Trophoblast cell (in vitro differentiated cells and primary cell): Measurements from ENCODE around the gene TMIE. TPM values are rescaled to one million over a fixed set of nuclear protein-coding genes. Genes with fewer than 3 reads are reported as not detected.
A peak's percentile ranks its signal among the peaks of the same experiment; 100 is the strongest.

ENCODE experiments used
- DNase-seq, 2 donors: peaks; one replicate each; pipeline ENCODE4 v3.0.0-alpha.2; 2016
- H2AFZ ChIP-seq: 2 replicates; pipeline ENCODE4 v1.6.1; 2013; ENCODE audit warnings: low read length, moderate library complexity, mild to moderate bottlenecking; ENCODE audit not compliant: insufficient read depth, poor library complexity
- H2AK5ac ChIP-seq: 2 replicates; pipeline ENCODE4 v1.6.1; 2013; ENCODE audit warnings: mild to moderate bottlenecking, low read length
- H2BK120ac ChIP-seq: 2 replicates; pipeline ENCODE4 v1.6.1; 2013; ENCODE audit warnings: low read length, mild to moderate bottlenecking, moderate library complexity; ENCODE audit not compliant: insufficient read depth, poor library complexity
- H2BK12ac ChIP-seq: 2 replicates; pipeline ENCODE4 v1.6.1; 2013; ENCODE audit warnings: mild to moderate bottlenecking, low read length, moderate library complexity
- H2BK5ac ChIP-seq: 2 replicates; pipeline ENCODE4 v1.6.1; 2013; ENCODE audit warnings: low read length, low read depth, moderate library complexity, mild to moderate bottlenecking; ENCODE audit not compliant: poor library complexity
- H3K14ac ChIP-seq: 2 replicates; pipeline ENCODE4 v1.6.1; 2013; ENCODE audit warnings: mild to moderate bottlenecking, low read length
- H3K18ac ChIP-seq: 2 replicates; pipeline ENCODE4 v1.6.1; 2013; ENCODE audit warnings: mild to moderate bottlenecking, low read length
- H3K23ac ChIP-seq: 2 replicates; pipeline ENCODE4 v1.6.1; 2013; ENCODE audit warnings: low read length
- H3K27ac ChIP-seq: 2 replicates; pipeline ENCODE4 v1.5.1; 2013; ENCODE audit warnings: low read depth, mild to moderate bottlenecking, inconsistent platforms, low read length, moderate library complexity
- H3K27me3 ChIP-seq: 2 replicates; pipeline ENCODE4 v1.6.1; 2013; ENCODE audit warnings: inconsistent platforms, mild to moderate bottlenecking, low read length, moderate library complexity; ENCODE audit not compliant: insufficient read depth
- H3K36me3 ChIP-seq, 2 experiments: 1 replicate in 1 of 2; 2 replicates in 1 of 2; pipeline ENCODE4 v1.6.1; 2013; ENCODE audit warnings: low read length in 2 of 2, mild to moderate bottlenecking in 2 of 2, moderate library complexity in 1 of 2; ENCODE audit not compliant: insufficient read depth in 2 of 2, control insufficient read depth in 1 of 2
- H3K4ac ChIP-seq: 2 replicates; pipeline ENCODE4 v1.6.1; 2013; ENCODE audit warnings: low read depth, mild to moderate bottlenecking, low read length, moderate library complexity
- H3K4me1 ChIP-seq, 2 experiments: 1 replicate in 1 of 2; 2 replicates in 1 of 2; pipeline ENCODE4 v1.6.1; 2013; ENCODE audit warnings: low read length in 2 of 2, mild to moderate bottlenecking in 2 of 2, moderate library complexity in 1 of 2; ENCODE audit not compliant: insufficient read depth in 2 of 2, control insufficient read depth in 1 of 2
- H3K4me2 ChIP-seq: 2 replicates; pipeline ENCODE4 v1.6.1; 2013; ENCODE audit warnings: inconsistent platforms, mild to moderate bottlenecking, low read length, moderate library complexity
- H3K4me3 ChIP-seq: 2 replicates; pipeline ENCODE4 v1.5.1; 2013; ENCODE audit warnings: mild to moderate bottlenecking, low read depth, low read length, inconsistent platforms
- H3K79me1 ChIP-seq: one replicate; pipeline ENCODE4 v1.6.1; 2013; ENCODE audit warnings: low read length
- H3K79me2 ChIP-seq: 2 replicates; pipeline ENCODE4 v1.6.1; 2013; ENCODE audit warnings: low read length, mild to moderate bottlenecking; ENCODE audit not compliant: control insufficient read depth, insufficient read depth, poor library complexity
- H3K9ac ChIP-seq: 2 replicates; pipeline ENCODE4 v1.6.1; 2013; ENCODE audit warnings: mild to moderate bottlenecking, low read length
- H3K9me3 ChIP-seq: 2 replicates; pipeline ENCODE4 v1.6.1; 2013; ENCODE audit warnings: low read depth, mild to moderate bottlenecking, control low read depth, inconsistent platforms, low read length; ENCODE audit not compliant: insufficient read depth
- H4K12ac ChIP-seq: 2 replicates; pipeline ENCODE4 v1.6.1; 2013; ENCODE audit warnings: low read depth, mild to moderate bottlenecking, low read length, moderate library complexity
- H4K8ac ChIP-seq: 2 replicates; pipeline ENCODE4 v1.6.1; 2013; ENCODE audit warnings: low read depth, mild to moderate bottlenecking, low read length, moderate library complexity
- H4K91ac ChIP-seq: one replicate; pipeline ENCODE4 v1.6.1; 2013; ENCODE audit warnings: low read depth, mild to moderate bottlenecking, low read length, moderate library complexity
- WGBS: extraction: QIAGEN DNeasy Blood & Tissue Kit; methylation state at CpG from one replicate; pipeline ENCODE4 v1.1.7; 2013; ENCODE audit warnings: missing lambda C conversion rate; ENCODE audit not compliant: insufficient read length, insufficient coverage; ENCODE audit errors: extremely low coverage; 5-methylcytosine and 5-hydroxymethylcytosine counted together
- polyA plus RNA-seq: library from polyadenylated mRNA; stranded (reverse); fragments of 200-250 nt; gene quantifications from 2 replicates; pipeline ENCODE4 v1.2.3, GENCODE V29; 2013

Gene TMIE, protein sequence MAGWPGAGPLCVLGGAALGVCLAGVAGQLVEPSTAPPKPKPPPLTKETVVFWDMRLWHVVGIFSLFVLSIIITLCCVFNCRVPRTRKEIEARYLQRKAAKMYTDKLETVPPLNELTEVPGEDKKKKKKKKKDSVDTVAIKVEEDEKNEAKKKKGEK
- 0.07 TPM in 2 replicates for polyA plus RNA-seq

DNA sequence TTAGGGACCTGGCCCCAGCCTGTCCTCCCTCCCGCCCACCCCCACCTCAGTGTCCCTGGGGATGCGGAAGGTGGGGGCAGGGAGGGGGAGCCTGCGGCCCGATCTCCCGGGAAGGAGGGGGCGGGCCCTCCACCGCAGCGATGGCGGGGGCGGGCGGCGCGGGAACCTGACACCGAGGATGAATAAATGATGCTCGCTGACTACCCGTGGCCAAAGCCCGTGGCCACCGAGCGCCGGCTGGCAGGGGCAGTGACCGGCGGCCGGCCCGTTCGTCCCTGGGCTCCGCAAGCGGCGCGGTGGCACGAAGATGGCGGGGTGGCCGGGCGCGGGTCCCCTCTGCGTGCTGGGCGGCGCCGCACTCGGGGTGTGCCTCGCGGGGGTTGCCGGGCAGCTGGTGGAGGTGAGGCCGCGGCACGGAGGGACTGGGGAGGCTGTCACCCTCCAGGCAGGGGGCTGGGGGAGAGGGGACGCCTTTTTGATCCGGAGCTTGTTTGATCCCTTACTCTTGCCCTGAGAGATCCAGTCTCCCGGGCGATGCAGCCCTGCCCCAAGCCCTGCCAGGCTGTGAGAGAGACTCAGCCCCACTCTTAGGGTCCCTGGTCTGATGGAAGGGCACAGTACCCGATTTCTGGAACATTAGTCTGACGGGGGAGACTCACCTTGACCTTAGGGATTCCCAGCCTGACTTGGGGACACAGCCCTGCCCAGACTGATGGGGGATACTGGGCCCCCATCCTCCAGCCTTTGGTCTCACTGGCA lies at the start of gene TMIE:
TSS of gene TMIE (plus strand) at position 212 of the 759 bp plus-strand sequence. CDS start at position 308, 96 bp downstream.
- Histone ChIP-seq H3K23ac (no peak within 1 kb of the TSS), H2BK5ac (no peak within 1 kb of the TSS), H3K79me1 (peaks cover under 1% of the 10 kb centered on the region), H2BK12ac (no peak within 1 kb of the TSS), H3K4me3 (no peak within 1 kb of the TSS), H3K27me3 (no peaks in the 10 kb centered on the region), H3K9me3 (no peaks in the 10 kb centered on the region), H3K36me3 (no peaks in the 10 kb centered on the region), H3K4me1 (peaks cover 7 to 12% of the 10 kb centered on the region in 2 experiments), H2BK120ac (no peak within 1 kb of the TSS), H2AFZ (no peak within 1 kb of the TSS), H3K27ac (no peak within 1 kb of the TSS), H3K18ac (no peak within 1 kb of the TSS), H4K12ac (no peak within 1 kb of the TSS), H4K91ac (no peak within 1 kb of the TSS), H3K14ac (no peak within 1 kb of the TSS), H3K9ac (no peak within 1 kb of the TSS), H4K8ac (no peak within 1 kb of the TSS), H3K4ac (no peak within 1 kb of the TSS), H3K79me2 (no peaks in the 10 kb centered on the region), H2AK5ac (no peak within 1 kb of the TSS), H3K4me2 (no peak within 1 kb of the TSS)
- no peak for DNase-seq
- no CpG with 5 or more reads among the region's 51 CpGs for WGBS

DNA sequence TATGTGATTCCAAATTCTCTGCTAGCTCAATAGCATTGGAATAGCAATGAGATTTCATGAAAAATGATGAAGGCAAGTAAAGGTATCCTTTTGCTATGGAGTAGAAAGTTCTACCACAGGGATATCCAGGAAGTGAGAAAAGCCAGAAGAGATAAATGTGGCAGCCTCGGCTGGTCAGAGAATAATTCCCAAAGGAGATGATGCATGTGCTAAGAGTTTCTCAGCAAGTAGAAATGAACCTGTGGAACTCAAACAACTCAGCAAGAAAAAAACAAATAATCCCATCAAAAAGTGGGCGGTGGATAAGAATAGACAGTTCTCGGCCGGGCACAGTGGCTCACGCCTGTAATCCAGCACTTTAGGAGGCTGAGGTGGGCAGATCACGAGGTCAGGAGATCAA lies 45.9 kb upstream of the TMIE start:
- no peak overlapping the region for H4K91ac ChIP-seq
- no peak overlapping the region for H2AFZ ChIP-seq
- H2BK120ac ChIP-seq: no peak overlapping the region

GRCh38 chr3:46656778-46657556 lies 44.2 kb upstream of the TMIE start:
- no peak overlapping the region for H4K12ac ChIP-seq
- no peak overlapping the region for H3K14ac ChIP-seq
- no peak overlapping the region for H4K91ac ChIP-seq
- H3K79me2 ChIP-seq: no peaks in the 10 kb centered on the region
- DNase-seq: no peak
- no peak overlapping the region for H2AFZ ChIP-seq
- H3K4me2 ChIP-seq: no peak overlapping the region
- no peak overlapping the region for H3K27ac ChIP-seq
- no peak overlapping the region for H2BK5ac ChIP-seq
- no peak overlapping the region for H2BK12ac ChIP-seq
- no peak overlapping the region for H3K4me3 ChIP-seq
- H3K4ac ChIP-seq: no peak overlapping the region
- H3K4me1 ChIP-seq: peaks cover 7 to 9% of the 10 kb centered on the region in 2 experiments
- H2BK120ac ChIP-seq: no peak overlapping the region
- no CpG with 5 or more reads among the region's 9 CpGs for WGBS
- H3K9me3 ChIP-seq: no peaks in the 10 kb centered on the region
- no peak overlapping the region for H3K23ac ChIP-seq
- H3K9ac ChIP-seq: no peak overlapping the region
- H3K27me3 ChIP-seq: no peaks in the 10 kb centered on the region
- H3K79me1 ChIP-seq: no peaks in the 10 kb centered on the region
- H3K18ac ChIP-seq: no peak overlapping the region
- no peak overlapping the region for H4K8ac ChIP-seq
- no peaks in the 10 kb centered on the region for H3K36me3 ChIP-seq
- no peak overlapping the region for H2AK5ac ChIP-seq

More for the DNA sequence above, 45.9 kb upstream of the TMIE start:
- Histone ChIP-seq H3K4ac (no peak overlapping the region), H3K9ac (no peak overlapping the region), H3K79me1 (no peaks in the 10 kb centered on the region), H3K23ac (no peak overlapping the region), H2BK5ac (no peak overlapping the region), H3K18ac (no peak overlapping the region), H3K36me3 (no peaks in the 10 kb centered on the region), H3K14ac (no peak overlapping the region), H2BK12ac (no peak overlapping the region), H3K4me2 (no peak overlapping the region), H3K27ac (no peak overlapping the region), H3K4me1 (peaks cover 0 to 3% of the 10 kb centered on the region in 2 experiments), H4K12ac (no peak overlapping the region), H2AK5ac (no peak overlapping the region), H3K9me3 (no peaks in the 10 kb centered on the region), H4K8ac (no peak overlapping the region), H3K27me3 (no peaks in the 10 kb centered on the region), H3K79me2 (no peaks in the 10 kb centered on the region), H3K4me3 (no peak overlapping the region)
- DNase-seq: no peak
- no CpG with 5 or more reads among the region's 6 CpGs for WGBS

- no peak overlapping the region for H3K23ac ChIP-seq
- H2BK12ac ChIP-seq: no peak overlapping the region
- no peak overlapping the region for H2BK5ac ChIP-seq
- no peaks in the 10 kb centered on the region for H3K36me3 ChIP-seq
- no peaks in the 10 kb centered on the region for H3K79me1 ChIP-seq
- H3K4me2 ChIP-seq: no peak overlapping the region
- no peak overlapping the region for H2AK5ac ChIP-seq
- no peak overlapping the region for H4K91ac ChIP-seq
- no peak overlapping the region for H2BK120ac ChIP-seq
- no peaks in the 10 kb centered on the region for H3K9me3 ChIP-seq
- H4K8ac ChIP-seq: no peak overlapping the region
- H2AFZ ChIP-seq: no peak overlapping the region
- no peaks in the 10 kb centered on the region for H3K79me2 ChIP-seq
- H3K27ac ChIP-seq: no peak overlapping the region
- no peak overlapping the region for H4K12ac ChIP-seq
- no peak overlapping the region for H3K14ac ChIP-seq
- H3K9ac ChIP-seq: no peak overlapping the region
- peak; percentile 64 to 68 for DNase-seq
- H3K4me3 ChIP-seq: no peak overlapping the region
- no peaks in the 10 kb centered on the region for H3K27me3 ChIP-seq
- H3K4ac ChIP-seq: no peak overlapping the region
- WGBS: no CpG with 5 or more reads among the region's 8 CpGs
- H3K4me1 ChIP-seq: peaks cover 7 to 9% of the 10 kb centered on the region in 2 experiments
- H3K18ac ChIP-seq: no peak overlapping the region
These were observed 41.9 kb upstream of the TMIE start for GRCh38 chr3:46659285-46659684.
